Measurements from ENCODE around the gene UGCG.
A peak's percentile ranks its signal among the peaks of the same experiment; 100 is the strongest.
"Not testable (repeated sequence)": the region's sequence is repeated elsewhere in the genome, so short reads cannot be mapped to it uniquely, and the experiment has no call there.

The UGCG gene

DNA sequence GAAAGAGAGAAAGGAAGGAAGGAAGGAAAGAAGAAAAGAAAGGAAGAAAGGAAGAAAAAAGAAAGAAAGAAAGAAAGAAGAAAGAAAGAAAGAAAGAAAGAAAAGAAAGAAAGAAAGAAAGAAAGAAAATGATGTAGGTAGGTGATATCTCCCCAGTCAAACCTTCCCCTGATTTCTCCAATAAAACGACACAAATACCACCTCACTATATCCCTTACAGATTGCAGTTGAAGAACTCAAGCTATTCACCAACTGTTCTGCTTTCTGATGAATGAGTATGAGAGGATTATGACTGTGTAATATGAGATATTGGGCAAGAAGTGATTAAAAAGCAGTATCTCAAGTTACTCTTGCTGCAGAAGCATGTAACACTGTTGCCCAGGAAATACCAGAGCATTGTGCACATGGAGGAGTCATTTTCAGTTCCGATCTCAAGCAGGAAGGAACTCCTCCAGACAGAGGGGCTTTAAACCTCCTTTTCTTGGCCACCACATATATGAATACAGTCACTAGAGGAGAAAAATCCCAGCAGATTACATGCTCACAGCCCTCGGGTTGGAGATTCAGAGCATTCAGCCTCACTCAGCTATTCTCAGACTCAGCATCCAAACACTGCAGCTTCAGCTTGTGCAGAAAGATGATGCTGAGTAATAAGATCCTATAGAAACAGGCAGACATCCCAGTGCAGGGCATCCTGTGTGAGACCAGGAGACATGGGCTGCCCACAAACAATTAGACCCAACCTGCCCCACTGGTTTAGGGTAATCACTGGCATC, 61.4 kb downstream of the UGCG start:
- no peak for DNase-seq

DNA sequence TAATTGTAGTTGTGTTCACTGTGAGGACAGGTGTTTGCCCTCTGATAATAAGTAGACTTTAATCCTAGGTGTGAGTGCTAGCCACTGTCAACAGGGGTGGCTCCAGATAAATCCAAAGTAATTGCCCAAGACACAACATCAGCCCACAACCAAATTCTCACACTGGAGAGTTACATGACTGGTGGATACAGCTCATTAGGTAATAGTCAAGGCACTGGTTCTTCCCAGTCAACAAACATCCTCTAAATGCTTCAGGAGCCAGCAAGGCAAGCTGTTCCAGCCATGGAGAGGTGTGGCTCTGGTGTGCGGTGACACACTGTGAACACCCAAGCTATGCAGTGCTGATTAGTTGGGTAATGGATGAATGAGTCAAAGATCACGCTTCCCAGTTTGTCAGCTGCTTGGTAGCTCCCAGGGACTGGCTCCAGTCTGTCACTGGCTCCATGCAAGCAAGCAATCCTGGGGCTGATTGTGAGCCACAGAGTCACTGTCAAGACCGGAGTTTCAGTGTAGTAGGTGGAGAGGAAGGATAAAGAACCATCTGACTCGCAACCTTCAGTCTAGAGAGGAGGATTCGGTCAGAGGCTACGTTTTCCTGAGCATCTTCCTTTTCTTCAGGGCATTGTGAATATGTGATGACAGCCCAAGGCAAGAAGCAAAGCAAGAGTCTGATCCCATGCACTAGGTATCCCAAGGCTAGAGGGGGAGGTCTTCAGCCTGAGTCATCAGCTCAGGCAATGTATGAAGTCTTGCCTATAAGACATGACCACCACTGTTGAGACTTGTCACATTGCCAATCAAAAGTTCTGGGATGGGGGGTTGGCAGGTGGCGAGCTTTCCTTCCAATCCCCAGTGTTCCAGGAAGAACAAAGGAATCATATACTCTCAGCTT, 63.1 kb downstream of the UGCG start:
- peak; percentile 49 for DNase-seq

DNA sequence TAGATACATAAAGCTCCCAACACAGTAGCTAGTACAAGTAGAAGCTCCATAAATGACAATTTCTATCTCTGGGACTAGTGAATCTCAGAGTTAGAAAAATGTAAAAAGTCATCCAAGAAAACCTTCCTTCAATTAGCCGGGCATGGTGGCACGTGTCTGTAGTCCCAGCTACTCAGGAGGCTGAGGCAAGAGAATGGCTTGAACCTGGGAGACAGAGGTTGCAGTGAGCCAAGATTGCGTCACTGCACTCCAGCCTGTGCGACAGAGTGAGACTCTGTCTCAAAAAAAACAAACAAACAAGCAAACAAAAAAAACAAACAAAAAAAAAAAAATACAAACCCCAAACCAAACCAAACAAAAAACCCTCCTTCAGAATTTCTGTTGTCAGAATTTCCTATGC, 63.9 kb downstream of the UGCG start:
- DNase-seq = not testable (repeated sequence)

DNA sequence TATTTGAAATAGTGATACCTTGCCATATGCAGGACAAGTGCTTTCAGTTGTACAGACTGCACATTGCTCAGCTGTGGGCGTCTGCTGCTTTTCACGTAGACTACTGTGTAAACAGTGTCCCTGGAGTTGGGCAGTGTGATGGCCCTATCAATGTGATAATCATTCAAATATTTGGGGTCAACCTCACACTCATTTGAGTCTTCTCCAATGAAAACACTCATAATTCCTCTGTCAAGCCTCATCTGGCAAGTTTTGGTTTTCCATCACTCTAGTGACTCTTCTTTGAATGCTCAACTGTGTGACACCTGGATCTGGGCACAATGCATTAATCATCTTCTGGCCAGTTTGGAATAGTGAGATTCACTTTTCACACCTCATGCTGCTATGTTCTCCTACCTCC, 64.4 kb downstream of the UGCG start:
- DNase-seq = no peak

DNA sequence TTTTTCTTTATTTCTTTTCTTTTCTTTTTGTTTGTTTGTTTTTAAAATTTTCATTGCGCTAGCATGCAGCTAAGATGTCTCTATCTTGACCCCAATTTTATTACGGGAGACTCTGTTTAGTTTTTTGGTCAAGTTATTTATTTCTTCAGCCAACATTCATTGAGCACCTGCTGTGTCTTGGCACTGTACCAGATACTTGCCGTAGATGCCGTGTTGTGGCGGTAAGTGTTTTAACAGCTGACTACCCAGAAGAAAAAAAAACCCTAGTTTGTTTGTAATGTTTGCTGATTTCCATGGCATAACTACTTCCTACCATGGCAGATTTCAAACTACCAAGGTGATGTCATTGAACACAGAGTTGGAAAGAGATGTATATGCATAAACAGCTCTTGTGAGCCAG, 65.0 kb downstream of the UGCG start:
- DNase-seq = peak; percentile 88

DNA sequence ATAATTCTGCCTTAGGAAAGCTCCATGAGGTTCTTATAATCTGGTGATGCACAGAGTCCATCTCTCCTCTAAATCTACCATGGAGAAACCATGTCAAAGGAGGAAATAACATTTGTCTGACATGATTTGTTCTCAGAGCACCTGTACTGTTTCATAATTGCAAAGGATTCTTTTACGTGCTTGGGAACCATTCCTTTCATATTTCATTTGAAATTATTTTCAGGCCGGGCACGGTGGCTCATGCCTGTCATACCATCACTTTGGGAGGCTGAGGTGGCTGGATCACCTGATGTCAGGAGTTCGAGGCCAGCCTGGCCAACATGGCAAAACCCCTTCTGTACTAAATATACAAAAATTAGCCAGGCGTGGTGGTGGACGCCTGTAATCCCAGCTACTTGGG, 65.4 kb downstream of the UGCG start:
- no peak for DNase-seq

DNA sequence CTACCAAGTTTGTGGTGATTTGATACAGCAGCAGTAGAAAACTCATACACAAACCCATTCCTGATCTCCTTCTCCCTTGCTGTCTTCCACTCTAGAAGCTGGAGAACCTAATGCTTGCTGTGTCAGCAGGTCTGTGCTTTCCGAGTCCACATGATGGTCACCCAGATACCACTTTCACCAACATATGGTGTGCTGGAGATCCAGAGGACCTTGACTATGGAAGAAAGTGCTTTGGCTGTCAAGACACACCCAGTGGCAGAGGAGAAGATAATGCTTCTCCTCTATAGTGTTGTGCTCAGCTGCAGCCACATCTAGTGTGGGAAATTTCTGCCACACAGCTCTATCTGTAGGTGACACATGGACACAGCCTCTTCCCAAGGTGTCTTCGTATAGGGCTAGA, 67.4 kb downstream of the UGCG start:
- no peak for DNase-seq

DNA sequence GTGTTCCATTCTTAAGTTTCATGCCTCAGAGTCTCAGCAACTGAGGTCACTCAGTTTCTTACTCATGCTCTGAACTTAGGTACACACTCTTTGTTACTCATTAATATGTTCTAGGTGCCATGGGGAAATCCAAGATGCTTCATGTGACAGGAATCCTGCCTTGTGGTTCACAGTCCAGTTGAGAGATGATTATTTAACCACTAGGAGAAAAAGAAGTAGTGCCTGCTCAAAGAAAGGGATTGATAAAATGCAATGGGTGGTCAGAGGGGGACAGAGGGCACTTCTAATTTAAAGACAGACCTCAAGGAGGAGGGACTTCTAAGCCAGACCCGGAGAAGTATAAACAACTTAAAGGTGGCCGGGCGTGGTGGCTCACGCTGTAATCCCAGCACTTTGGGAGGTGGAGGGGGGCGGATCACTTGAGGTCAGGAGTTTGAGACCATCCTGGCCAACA, 69.0 kb downstream of the UGCG start:
- no peak for DNase-seq

DNA sequence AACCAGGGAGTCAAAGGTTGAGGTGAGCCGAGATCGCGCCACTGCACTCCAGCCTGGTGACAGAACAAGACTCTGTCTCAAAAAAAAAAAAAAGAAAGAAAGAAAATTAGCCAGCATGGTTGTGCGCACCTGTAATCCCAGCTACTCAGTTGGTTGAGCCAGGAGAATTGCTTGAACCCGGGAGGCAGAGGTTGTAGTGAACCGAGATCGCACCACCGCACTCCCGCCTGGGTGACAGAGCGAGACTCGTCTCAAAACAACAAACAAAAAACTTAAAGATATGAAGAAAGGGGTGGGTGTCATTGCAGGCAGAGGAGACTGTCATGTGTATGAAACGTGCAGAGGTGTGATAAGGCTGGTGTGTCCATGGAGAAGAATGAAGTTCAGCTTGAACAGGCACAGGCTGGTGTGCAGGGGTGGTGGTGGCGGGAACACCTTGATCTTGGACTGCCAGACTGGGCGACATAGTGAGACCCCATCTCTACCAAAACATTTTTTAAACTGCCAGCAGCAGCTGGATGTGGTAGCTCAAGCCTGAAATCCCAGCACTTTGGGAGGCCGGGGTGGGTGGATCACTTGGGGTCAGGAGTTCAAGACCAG, 69.6 kb downstream of the UGCG start:
- no peak for DNase-seq

DNA sequence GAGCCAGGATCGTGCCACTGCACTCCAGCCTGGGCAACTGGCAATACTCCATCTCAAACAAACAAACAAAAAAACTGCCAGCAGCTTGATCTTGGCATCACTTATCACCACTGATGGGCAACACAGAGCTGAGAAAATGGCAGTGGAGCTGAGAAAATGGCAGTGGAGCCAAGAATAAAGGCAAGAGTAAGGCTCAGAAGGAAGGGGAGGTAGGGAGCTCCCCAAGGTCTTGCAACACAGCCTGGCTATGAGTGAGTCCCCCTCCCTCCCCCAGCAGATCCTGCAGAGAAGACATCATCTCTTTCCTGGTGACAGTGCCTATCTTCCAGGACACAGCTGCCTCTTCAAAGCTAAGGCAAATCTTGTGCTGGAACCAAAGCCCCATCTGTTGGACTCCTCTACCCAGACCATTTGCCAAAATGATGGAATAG, 70.3 kb downstream of the UGCG start:
- peak; percentile 15 for DNase-seq

DNA sequence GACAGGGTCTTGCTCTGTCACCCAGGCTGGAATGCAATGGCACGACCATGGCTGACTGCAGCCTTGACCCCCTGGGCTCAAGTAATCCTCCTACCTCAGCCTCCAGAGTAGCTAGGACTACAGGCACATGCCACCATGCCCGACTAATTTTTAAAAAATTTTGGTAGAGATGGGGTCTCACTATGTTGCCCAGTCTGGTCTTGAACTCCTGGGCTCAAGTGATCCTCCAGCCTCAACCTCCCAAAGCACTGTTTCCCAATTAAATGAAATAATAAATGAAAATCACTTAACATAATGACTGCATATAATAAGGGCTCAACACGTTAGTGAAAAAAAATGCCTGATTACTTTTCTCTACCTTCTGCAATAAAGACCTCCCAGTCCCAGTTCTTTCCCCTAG, 71.0 kb downstream of the UGCG start:
- no peak for DNase-seq

DNA sequence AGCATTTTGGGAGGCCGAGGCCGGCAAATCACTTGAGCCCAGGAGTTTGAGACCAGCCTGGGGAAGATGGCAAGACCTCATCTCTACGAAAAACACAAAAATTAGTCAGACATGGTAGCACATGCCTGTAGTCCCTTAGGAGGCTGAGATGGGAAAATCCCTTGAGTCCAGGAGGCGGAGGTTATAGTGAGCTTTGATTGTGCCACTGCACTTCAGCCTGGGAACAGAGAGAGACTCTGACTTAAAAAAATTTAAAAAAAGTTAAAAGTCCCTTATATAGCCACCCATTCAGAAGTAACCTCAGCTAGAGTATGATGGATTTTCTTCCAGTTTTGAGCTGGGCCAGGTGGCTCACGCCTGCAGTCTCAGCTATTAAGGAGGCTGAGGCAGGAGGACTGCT, 72.4 kb downstream of the UGCG start:
- DNase-seq = no peak

DNA sequence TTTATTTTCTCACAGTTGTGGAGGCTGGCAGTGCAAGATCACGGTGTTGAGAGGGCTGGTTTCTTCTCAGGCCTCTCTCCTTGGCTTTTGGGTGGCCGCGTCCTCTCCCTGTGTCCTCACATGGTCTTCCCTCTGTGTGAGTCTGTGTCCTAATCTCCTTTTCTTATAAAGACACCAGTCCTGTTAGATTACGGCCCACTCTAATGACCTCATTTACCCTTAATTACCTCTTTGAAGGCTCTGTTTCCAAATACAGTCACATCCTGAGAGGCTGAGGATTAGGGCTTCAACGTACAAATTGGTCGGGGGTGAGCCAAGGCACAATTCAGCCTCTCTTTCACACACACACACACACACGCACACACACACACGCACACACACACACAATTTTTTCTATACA, 73.0 kb downstream of the UGCG start:
- DNase-seq = no peak

DNA sequence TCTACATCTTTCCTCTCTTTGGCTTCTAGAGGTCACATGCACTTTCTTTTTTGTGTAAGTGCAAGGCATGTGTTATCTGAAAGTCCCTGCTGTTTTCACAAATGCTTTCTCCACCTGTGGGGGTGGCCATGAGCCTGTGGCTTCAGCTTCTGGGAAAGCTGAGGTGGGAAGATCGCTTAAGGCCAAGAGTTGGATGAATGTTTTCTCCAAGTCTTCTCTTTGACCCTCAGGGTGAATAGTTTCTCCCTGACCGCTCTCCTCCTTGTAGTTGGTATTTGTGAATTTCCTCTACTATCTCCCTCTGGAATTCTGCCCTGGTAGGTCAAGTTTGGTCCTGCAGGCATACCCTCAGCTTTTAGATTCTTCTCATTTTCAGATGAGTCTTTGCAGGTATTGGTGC, 74.2 kb downstream of the UGCG start:
- no peak for DNase-seq

DNA sequence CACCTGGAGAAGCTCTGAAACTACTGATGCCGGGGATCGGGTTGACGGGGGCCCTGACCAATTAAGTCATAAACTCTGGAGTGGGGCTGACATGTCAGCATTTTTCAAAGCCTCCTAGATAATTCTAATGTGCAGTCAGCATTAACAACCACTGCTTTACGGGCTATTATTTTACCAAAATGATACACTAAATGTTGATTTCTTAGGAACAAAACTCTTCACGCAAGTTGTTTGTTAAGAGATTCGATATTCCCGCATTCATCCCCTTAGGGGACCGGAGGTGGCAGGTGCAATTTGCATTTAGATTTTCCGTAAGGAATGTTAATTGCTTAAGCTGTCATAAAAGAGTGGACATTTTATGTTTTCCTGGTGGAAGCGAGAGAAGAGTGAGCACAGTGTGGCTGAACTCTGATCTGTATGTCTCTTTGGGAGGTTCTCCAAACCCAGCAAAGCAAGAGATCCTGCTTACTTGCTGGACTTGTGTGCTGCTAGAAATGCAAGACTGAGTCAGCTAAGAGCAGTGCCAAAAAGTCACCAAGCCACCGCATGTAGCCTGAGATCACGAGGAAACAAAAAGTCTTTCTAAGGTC, 77.6 kb downstream of the UGCG start:
- peak; percentile 87 for DNase-seq

DNA sequence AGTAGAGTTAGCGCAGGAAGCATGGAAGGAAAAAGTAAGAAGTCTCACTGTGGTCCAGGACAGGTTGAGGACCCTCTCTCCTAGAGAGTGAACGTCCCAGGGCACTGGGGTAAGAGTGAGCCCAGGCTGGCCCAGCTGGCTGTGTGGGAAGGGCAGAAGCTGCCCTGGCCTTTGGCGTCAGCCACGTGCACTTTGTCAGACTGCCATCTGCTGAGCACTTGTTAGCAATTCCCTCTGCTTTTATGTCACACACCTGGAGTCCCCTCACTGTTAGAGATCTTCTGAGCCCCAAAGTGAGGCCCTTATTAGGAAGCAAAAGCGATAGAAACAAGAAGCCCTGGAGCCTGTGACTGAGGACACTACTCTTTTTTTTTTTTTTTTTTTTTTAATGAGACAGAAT, 79.1 kb downstream of the UGCG start:
- no peak for DNase-seq

DNA sequence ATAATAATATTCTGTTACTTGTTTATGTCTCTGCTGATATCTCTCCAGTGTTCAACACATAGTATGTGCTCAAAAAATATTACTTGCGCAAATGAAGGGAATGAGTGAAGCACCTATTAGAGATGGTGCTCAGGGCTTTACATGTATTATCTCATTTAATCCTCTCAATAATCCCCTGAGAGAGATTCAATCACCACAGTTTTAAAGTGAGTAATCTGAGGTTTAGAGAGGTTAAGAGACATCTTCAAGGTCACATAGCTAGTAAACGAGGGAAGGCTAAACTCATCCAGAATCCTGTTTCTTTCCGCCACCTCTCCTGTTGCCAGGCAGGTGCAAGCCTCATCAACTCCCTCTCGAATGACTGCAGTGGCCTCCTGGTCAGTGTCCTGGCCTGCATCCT, 82.0 kb downstream of the UGCG start:
- no peak for DNase-seq

DNA sequence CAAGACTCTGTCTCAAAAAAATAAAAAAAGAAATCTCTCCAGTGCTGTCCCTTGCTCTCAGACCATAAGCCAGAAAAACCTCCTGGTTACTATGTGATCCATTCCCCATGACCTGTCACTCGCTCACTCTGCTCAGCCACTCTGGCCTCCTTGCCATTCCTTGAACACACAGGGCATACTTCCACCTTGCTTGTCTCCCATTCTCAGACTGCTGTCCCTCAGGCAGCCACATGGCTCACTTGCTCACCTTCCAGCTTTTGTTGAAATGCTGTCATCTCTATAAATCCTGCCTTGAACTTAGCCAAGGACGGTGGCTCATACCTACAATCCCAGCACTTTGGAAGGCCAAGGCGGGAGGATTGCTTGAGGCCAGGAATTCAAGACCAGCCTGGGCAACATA, 82.9 kb downstream of the UGCG start:
- no peak for DNase-seq

DNA sequence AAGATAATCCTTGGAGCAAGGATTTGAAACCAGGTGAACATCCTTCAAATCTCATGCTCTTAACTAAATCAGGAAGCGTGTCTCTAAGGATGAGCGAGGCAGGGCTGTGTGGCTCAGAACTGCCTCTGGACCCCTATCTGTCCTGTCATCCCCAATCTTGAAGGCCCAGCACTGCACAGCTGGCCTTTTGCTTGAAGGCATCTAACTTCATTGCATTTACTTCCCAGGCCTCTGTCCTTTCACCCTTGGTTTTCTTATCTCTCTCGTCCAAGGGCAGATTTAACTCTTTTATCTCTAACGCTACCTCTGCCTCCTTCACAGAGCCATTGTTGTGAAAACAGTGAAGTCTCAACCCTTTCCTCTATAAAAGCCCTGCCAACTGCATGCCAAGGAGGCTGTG, 83.8 kb downstream of the UGCG start:
- DNase-seq = no peak

DNA sequence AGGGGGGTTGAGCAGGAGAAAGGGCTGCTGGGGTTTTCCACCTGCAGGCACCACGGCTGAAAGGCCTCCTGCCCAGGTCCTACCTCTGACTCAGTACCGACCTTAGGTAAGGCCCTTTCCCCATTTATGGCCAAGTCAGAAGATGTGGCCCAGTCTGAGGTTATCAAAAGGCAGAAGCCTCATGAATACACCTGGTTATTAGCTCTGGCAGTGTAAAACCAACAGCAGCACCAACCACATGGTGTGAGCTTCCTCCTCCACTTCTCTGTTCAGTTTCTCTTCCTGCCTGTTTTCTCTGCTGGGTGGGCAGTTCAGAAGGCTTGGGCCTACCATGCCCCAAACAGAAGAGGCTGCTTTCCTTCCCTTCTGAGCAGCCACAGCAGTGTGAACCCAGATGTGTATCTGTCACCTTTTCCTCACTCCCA, 86.9 kb downstream of the UGCG start:
- no peak for DNase-seq

DNA sequence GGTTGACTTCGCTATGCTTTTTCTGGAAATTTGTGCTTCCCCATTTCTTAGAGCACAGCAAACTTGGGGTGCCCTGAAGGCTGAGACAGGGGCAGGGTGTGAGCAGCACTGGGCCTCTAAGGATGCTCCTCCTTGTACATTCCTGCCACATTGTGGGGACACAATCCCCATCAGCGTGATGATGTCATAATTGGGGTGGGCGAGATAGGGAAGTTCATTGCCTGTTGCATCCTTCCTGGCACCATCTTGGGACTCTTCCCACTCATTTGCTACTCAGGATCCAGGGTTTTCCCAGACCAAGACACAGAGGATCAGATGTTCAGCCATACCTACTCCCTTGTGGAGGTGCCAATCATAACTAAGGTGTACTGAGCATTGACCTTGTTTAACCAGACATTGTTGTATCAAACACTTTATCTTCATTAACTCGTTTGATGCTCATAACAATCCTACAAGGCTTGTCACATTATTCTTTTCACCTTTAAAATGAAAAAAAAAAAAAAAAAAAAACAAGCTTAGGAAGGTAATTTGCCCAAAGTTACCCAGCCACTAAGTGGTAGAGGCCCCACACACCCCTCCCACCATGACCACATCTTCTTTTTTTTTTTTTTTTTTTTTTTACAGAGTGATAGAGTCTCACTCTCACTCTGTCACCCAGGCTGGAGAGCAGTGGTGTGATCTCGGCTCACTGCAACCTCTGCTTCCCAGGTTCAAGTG, 87.6 kb downstream of the UGCG start:
- no peak for DNase-seq

All from NCI-H1105 (cell line).